A549 (cell line): Measurements from ENCODE around the gene SLPI. TPM values are rescaled to one million over a fixed set of nuclear protein-coding genes. Genes with fewer than 3 reads are reported as not detected.

Experiments
- ATAC-seq, 2 experiments: fragments of 200-7000 bp in 1 of 2; fragments of >200 bp in 1 of 2; cut with Nextera tagmentation in 1 of 2; cut with Tn5 transposase in 1 of 2; 3 replicates each; pipeline versions ENCODE4 v1.8.0 to v1.9.1; 2018 to 2020; ENCODE audit warnings: mild to moderate bottlenecking in 1 of 2, moderate library complexity in 1 of 2
- CTCF ChIA-PET: fragments of 300-600 bp; sonication (Branson Sonifier 250); formaldehyde crosslinking; extraction: SDS; loops from one replicate; lab custom pipeline; 2021; ENCODE audit warnings: antibody characterized with exemption, inconsistent platforms; lab: Yijun Ruan, JAX
- POLR2A ChIA-PET: fragments of 350-600 bp; formaldehyde crosslinking; extraction: SDS; loops from one replicate; lab custom pipeline; 2021; ENCODE audit warnings: antibody characterized with exemption, inconsistent platforms; lab: Yijun Ruan, JAX
- DNase-seq, 2 experiments: peaks; one replicate each; pipeline versions ENCODE4 v3.0.0 to v3.0.0-alpha.2; 2011 to 2016; ENCODE audit warnings: low read depth in 1 of 2, low spot score in 1 of 2
- FAIRE-seq: peaks from 2 replicates; lab custom pipeline; 2011; peaks lifted over from hg19 to GRCh38; lab: Jason Lieb, UNC
- H3K27ac ChIP-seq, 2 experiments: fragments of >200 bp; sonication (Bioruptor Twin); formaldehyde crosslinking; 3 replicates each; pipeline ENCODE4 v1.5.1; 2016 to 2017
- H3K4me1 ChIP-seq: fragments of >200 bp; sonication (Bioruptor Twin); formaldehyde crosslinking; 3 replicates; pipeline ENCODE4 v1.6.1; 2016
- H3K4me2 ChIP-seq: fragments of >200 bp; sonication (Bioruptor Twin); formaldehyde crosslinking; 3 replicates; pipeline ENCODE4 v1.6.1; 2016
- H3K4me3 ChIP-seq: fragments of >200 bp; sonication (Bioruptor Twin); formaldehyde crosslinking; 3 replicates; pipeline ENCODE4 v1.5.1; 2016
- H3K9me3 ChIP-seq: fragments of >200 bp; sonication (Bioruptor Twin); formaldehyde crosslinking; 3 replicates; pipeline ENCODE4 v1.6.1; 2016
- E2F6 ChIP-seq: IDR thresholded peaks from 2 replicates; pipeline ENCODE4 v1.6.1; 2012; ENCODE audit warnings: low read depth, borderline replicate concordance
- ESRRA ChIP-seq: fragments of 150-350 bp; IDR thresholded peaks from 2 replicates; pipeline ENCODE4 v1.6.1; 2014; ENCODE audit warnings: mild to moderate bottlenecking, low read length, borderline replicate concordance
- FOXS1 ChIP-seq: fragments of 250-450 bp; sonication (Bioruptor Pico); IDR thresholded peaks from 2 replicates; pipeline ENCODE4 v1.5.0; 2020; ENCODE audit warnings: mild to moderate bottlenecking, moderate library complexity
- GATA3 ChIP-seq: IDR thresholded peaks from 2 replicates; pipeline ENCODE4 v1.6.1; 2012; ENCODE audit warnings: borderline replicate concordance
- HES2 ChIP-seq: fragments of >200 bp; sonication (Bioruptor Twin); formaldehyde crosslinking; IDR thresholded peaks from 2 replicates; pipeline ENCODE4 v1.6.1; 2016
- HEYL ChIP-seq: fragments of 250-450 bp; sonication (Bioruptor Pico); IDR thresholded peaks from 2 replicates; pipeline ENCODE4 v1.8.0; 2021; ENCODE audit warnings: mild to moderate bottlenecking, moderate library complexity
- HMGXB4 ChIP-seq: fragments of 250-450 bp; sonication (Bioruptor Pico); IDR thresholded peaks from 2 replicates; pipeline ENCODE4 v1.5.0; 2021; ENCODE audit warnings: mild to moderate bottlenecking, moderate library complexity, borderline replicate concordance
- HOXA7 ChIP-seq: fragments of 250-450 bp; sonication (Bioruptor Pico); IDR thresholded peaks from 2 replicates; pipeline ENCODE4 v1.5.0; 2020; ENCODE audit warnings: mild to moderate bottlenecking, moderate library complexity
- KDM1A ChIP-seq: fragments of 200-600 bp; sonication (generic); IDR thresholded peaks from 2 replicates; pipeline ENCODE4 v1.6.1; 2016; ENCODE audit warnings: low read depth, mild to moderate bottlenecking
- KDM5A ChIP-seq: fragments of 200-600 bp; sonication (generic); IDR thresholded peaks from 2 replicates; pipeline ENCODE4 v1.6.1; 2016; ENCODE audit warnings: antibody characterized with exemption, mild to moderate bottlenecking
- MAFK ChIP-seq: fragments of 450-650 bp; IDR thresholded peaks from 2 replicates; pipeline ENCODE4 v1.6.1; 2014; ENCODE audit not compliant: partially characterized antibody
- MAZ ChIP-seq: fragments of 150-350 bp; IDR thresholded peaks from 2 replicates; pipeline ENCODE4 v1.6.1; 2014; ENCODE audit warnings: antibody characterized with exemption, low read depth, low read length, borderline replicate concordance
- MYC ChIP-seq: IDR thresholded peaks from 2 replicates; pipeline ENCODE4 v1.6.1; 2012; ENCODE audit warnings: mild to moderate bottlenecking, inconsistent platforms, low read length, improper control_type of control experiment, borderline replicate concordance
- NFE2L2 ChIP-seq: fragments of 150-350 bp; conservative IDR thresholded peaks from 2 replicates; pipeline ENCODE4 v1.6.1; 2014; ENCODE audit warnings: low read length
- NR3C1 ChIP-seq: fragments of >200 bp; sonication (Bioruptor Twin); formaldehyde crosslinking; IDR thresholded peaks from 3 replicates; pipeline ENCODE4 v1.6.1; 2017
- POLR2AphosphoS2 ChIP-seq: conservative IDR thresholded peaks from 2 replicates; pipeline ENCODE4 v1.6.1; 2012; ENCODE audit warnings: low read length, improper control_type of control experiment, inconsistent platforms
- RARB ChIP-seq: fragments of 250-450 bp; sonication (Bioruptor Pico); IDR thresholded peaks from 2 replicates; pipeline ENCODE4 v1.8.0; 2021; ENCODE audit warnings: mild to moderate bottlenecking, moderate library complexity
- RCOR1 ChIP-seq: fragments of 150-350 bp; IDR thresholded peaks from 2 replicates; pipeline ENCODE4 v1.6.1; 2014; ENCODE audit warnings: antibody characterized with exemption, low read length, low read depth
- REST ChIP-seq: fragments of 200-600 bp; sonication (generic); IDR thresholded peaks from 2 replicates; pipeline ENCODE4 v1.6.1; 2016; ENCODE audit warnings: antibody characterized with exemption, mild to moderate bottlenecking, moderate library complexity
- RNF2 ChIP-seq: fragments of 200-600 bp; sonication (generic); IDR thresholded peaks from 2 replicates; pipeline ENCODE4 v1.6.1; 2016; ENCODE audit warnings: low read depth, mild to moderate bottlenecking, antibody characterized with exemption, moderate library complexity, borderline replicate concordance
- USF2 ChIP-seq: fragments of 450-650 bp; IDR thresholded peaks from 2 replicates; pipeline ENCODE4 v1.6.1; 2014; ENCODE audit warnings: antibody characterized with exemption
- ZC3H11A ChIP-seq: fragments of 450-650 bp; IDR thresholded peaks from 2 replicates; pipeline ENCODE4 v1.6.1; 2014; ENCODE audit warnings: antibody characterized with exemption, mild to moderate bottlenecking
- ZSCAN20 ChIP-seq: fragments of 250-450 bp; sonication (Bioruptor Pico); IDR thresholded peaks from 2 replicates; pipeline ENCODE4 v1.8.0; 2022; ENCODE audit warnings: mild to moderate bottlenecking, moderate library complexity
- WGBS: methylation state at CpG from one replicate; pipeline ENCODE4 v1.1.6; 2017; ENCODE audit errors: missing lambda C conversion rate; 5-methylcytosine and 5-hydroxymethylcytosine counted together
- polyA plus RNA-seq, 4 experiments: library from polyadenylated mRNA; depleted of rRNA in 3 of 4; stranded (reverse); fragments of >200 nt; fragmentation: RNase III in 1 of 4; extraction: RNeasy Plus Mini Kit Qiagen cat#74134 plus additional on column Dnase treatment in 1 of 4; gene quantifications; 2 replicates in 3 of 4; 3 replicates in 1 of 4; pipeline ENCODE4 v1.2.3, GENCODE V29; 2011 to 2017

The SLPI gene
- polyA plus RNA-seq, 2 of the 4 experiments (the other 2 are of a cell fraction) = 4.5 to 27.0 TPM

GRCh38 chr20:45288376-45288775 is 34.0 kb upstream of the SLPI start:
- FAIRE-seq = no peak
- ATAC-seq = no peak

GRCh38 chr20:45283551-45284057 is 29.2 kb upstream of the SLPI start:
- POLR2A ChIA-PET = no interaction called here
- no peak for TF ChIP-seq ZC3H11A
- TF ChIP-seq NR3C1 = no peak
- TF ChIP-seq MAFK = peak; percentile 47
- TF ChIP-seq HMGXB4 (CRISPR knock-in tag) = no peak
- no peak for TF ChIP-seq NFE2L2
- no peak for TF ChIP-seq KDM5A
- no peak for TF ChIP-seq HOXA7
- TF ChIP-seq HES2 = no peak
- no peak for FAIRE-seq
- CTCF ChIA-PET = interaction anchor here (1.0 to 2.3 kb wide), 4 partner anchors 10 to 239 kb away, joined by 3 to 12 read pairs (median 4); no protein-coding TSS in a partner anchor
- no peaks in the 10 kb centered on the region for H3K9me3 ChIP-seq
- H3K4me1 ChIP-seq = no peaks in the 10 kb centered on the region
- H3K4me2 ChIP-seq = no peak overlapping the region
- 25% methylated on average over 4 of the region's 4 CpGs for WGBS
- DNase-seq = no peak
- no peak overlapping the region for H3K4me3 ChIP-seq
- ATAC-seq = 0 out of 6 replicates have a peak, but pooled peaks of 1 of the 2 experiments have one; percentile 22
- H3K27ac ChIP-seq = no peak overlapping the region

More at GRCh38 chr20:45288376-45288775, 34.0 kb upstream of the SLPI start:
- TF ChIP-seq E2F6 (no peak), MYC (no peak), ESRRA (no peak), GATA3 (no peak)
- Histone ChIP-seq H3K4me2 (no peak overlapping the region), H3K9me3 (no peaks in the 10 kb centered on the region), H3K4me1 (no peaks in the 10 kb centered on the region), H3K27ac (no peak overlapping the region), H3K4me3 (no peak overlapping the region)
- DNase-seq = no peak
- 63% methylated on average over 4 of the region's 4 CpGs for WGBS
- ChIA-PET CTCF (interaction anchor here (0.7 to 9.0 kb wide), 8 partner anchors 9 to 275 kb away, joined by 3 to 99 read pairs (median 4); no protein-coding TSS in a partner anchor), POLR2A (no interaction called here)

- ChIA-PET POLR2A (no interaction called here), CTCF (interaction anchor here (1.1 to 4.4 kb wide), 4 partner anchors 9 to 240 kb away, joined by 3 to 37 read pairs (median 8); no protein-coding TSS in a partner anchor)
- H3K4me1 ChIP-seq = no peaks in the 10 kb centered on the region
- H3K9me3 ChIP-seq = no peaks in the 10 kb centered on the region
- WGBS = 26% methylated on average over 6 of the region's 7 CpGs
- FAIRE-seq = no peak
- no peak for ATAC-seq
- TF ChIP-seq FOXS1 (CRISPR knock-in tag) = no peak
- TF ChIP-seq HOXA7 = no peak
- no peak for TF ChIP-seq REST
- TF ChIP-seq E2F6 = no peak
- TF ChIP-seq KDM1A = no peak
- TF ChIP-seq HEYL = no peak
- no peak for TF ChIP-seq RARB (CRISPR knock-in tag)
- TF ChIP-seq RNF2 = no peak
- TF ChIP-seq POLR2AphosphoS2 = no peak
- TF ChIP-seq MAZ = no peak
- TF ChIP-seq RCOR1 = no peak
- TF ChIP-seq ZSCAN20 (CRISPR knock-in tag) = no peak
- TF ChIP-seq USF2 = no peak
- no peak overlapping the region for H3K27ac ChIP-seq
- H3K4me2 ChIP-seq = no peak overlapping the region
- H3K4me3 ChIP-seq = no peak overlapping the region
- DNase-seq = no peak
Measured at GRCh38 chr20:45282700-45283550, 28.6 kb upstream of the SLPI start.
